ENCODE measurements around the gene SDK1. TPM values are rescaled to one million over a fixed set of nuclear protein-coding genes. Genes with fewer than 3 reads are reported as not detected.

The SDK1 gene
- total RNA-seq, 1 donor from 2014 or later, result 4.3 TPM

DNA sequence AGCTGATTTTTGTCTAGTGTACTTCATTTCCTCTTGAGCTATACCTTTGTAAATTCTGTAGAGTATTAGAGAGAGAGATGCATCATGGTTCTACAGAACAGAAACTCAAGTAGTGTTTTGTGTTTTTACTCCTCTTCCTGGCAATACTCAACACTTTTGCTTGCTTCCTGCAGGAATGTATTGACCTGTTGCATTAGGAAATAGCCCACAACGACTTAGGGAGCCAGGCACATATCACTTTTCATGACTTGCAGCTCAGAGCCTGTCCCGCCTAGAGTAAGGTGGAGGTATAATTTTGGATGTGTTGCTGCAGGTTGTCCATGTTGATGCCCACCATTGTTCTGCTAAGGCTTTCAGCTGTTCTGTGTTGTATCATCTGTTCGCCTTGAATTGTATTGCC lies 216.3 kb downstream of the SDK1 start:
- TF ChIP-seq, protein P1, sequence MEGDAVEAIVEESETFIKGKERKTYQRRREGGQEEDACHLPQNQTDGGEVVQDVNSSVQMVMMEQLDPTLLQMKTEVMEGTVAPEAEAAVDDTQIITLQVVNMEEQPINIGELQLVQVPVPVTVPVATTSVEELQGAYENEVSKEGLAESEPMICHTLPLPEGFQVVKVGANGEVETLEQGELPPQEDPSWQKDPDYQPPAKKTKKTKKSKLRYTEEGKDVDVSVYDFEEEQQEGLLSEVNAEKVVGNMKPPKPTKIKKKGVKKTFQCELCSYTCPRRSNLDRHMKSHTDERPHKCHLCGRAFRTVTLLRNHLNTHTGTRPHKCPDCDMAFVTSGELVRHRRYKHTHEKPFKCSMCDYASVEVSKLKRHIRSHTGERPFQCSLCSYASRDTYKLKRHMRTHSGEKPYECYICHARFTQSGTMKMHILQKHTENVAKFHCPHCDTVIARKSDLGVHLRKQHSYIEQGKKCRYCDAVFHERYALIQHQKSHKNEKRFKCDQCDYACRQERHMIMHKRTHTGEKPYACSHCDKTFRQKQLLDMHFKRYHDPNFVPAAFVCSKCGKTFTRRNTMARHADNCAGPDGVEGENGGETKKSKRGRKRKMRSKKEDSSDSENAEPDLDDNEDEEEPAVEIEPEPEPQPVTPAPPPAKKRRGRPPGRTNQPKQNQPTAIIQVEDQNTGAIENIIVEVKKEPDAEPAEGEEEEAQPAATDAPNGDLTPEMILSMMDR (IDR thresholded peaks at IDR 0.05; ENCODE audit: unreplicated experiment), result no peak
- H3K27ac Mint-ChIP-seq (ENCODE audit: unreplicated experiment), result no peak overlapping the region
- no peaks in the 10 kb centered on the region for H3K36me3 Mint-ChIP-seq (ENCODE audit: low read depth, unreplicated experiment)
- H3K9me3 Mint-ChIP-seq (ENCODE audit: unreplicated experiment), result no peaks in the 10 kb centered on the region
- peaks cover 5% of the 10 kb centered on the region for H3K4me1 Mint-ChIP-seq (ENCODE audit: unreplicated experiment)
- no peak overlapping the region for H3K4me3 Mint-ChIP-seq (ENCODE audit: unreplicated experiment)
- no peak for DNase-seq (ENCODE audit: low spot score)
- H3K27me3 Mint-ChIP-seq (ENCODE audit: unreplicated experiment), result no peaks in the 10 kb centered on the region

DNA sequence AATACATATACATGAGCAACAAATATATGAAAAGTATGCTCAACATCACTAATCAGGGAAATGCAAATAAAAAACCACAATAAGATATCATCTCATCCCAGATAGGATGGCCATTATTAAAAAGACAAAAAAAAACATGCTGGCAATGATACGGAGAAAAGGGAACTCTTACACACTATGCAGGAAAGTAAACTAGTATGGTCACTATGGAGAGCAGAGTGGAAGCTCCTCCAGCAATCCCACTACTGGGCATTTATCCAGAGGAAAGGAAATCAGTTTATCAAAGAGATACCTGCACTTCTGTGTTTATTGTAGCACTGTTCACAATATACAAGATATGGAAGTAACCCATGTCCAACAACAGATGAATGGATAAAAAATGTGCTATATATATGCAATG lies 217.5 kb downstream of the SDK1 start:
- Mint-ChIP-seq H3K4me3 (ENCODE audit: unreplicated experiment) (no peak overlapping the region), H3K9me3 (ENCODE audit: unreplicated experiment) (no peaks in the 10 kb centered on the region), H3K27ac (ENCODE audit: unreplicated experiment) (no peak overlapping the region), H3K4me1 (ENCODE audit: unreplicated experiment) (peaks cover 5% of the 10 kb centered on the region), H3K36me3 (ENCODE audit: low read depth, unreplicated experiment) (no peaks in the 10 kb centered on the region), H3K27me3 (ENCODE audit: unreplicated experiment) (no peaks in the 10 kb centered on the region)
- DNase-seq (ENCODE audit: low spot score), result no peak
- TF ChIP-seq, protein P1 (IDR thresholded peaks at IDR 0.05; ENCODE audit: unreplicated experiment), result no peak

DNA sequence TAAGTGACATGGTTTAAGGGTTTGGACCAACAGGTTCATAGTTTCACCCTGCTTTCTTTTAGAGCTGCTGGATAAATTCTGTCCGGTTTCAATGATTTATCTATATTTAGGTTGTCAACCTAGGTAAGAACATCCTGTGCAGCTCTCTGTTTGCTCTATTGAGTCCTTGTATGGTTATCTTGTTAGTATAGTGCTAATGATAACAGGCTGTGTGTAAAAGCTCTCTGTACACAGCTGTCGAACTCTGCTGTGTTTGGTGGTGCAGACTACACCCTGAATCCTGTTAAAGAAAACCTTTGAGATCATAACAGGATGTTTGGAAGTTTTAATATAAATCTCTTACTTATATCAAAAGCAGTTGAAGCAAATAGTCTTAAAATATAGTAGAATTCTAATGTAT lies 219.2 kb downstream of the SDK1 start:
- peaks cover 5% of the 10 kb centered on the region for H3K4me1 Mint-ChIP-seq (ENCODE audit: unreplicated experiment)
- TF ChIP-seq, protein P1 (IDR thresholded peaks at IDR 0.05; ENCODE audit: unreplicated experiment), result no peak
- no peak overlapping the region for H3K4me3 Mint-ChIP-seq (ENCODE audit: unreplicated experiment)
- no peak for DNase-seq (ENCODE audit: low spot score)
- H3K9me3 Mint-ChIP-seq (ENCODE audit: unreplicated experiment), result no peaks in the 10 kb centered on the region
- no peaks in the 10 kb centered on the region for H3K27me3 Mint-ChIP-seq (ENCODE audit: unreplicated experiment)
- no peaks in the 10 kb centered on the region for H3K36me3 Mint-ChIP-seq (ENCODE audit: low read depth, unreplicated experiment)
- H3K27ac Mint-ChIP-seq (ENCODE audit: unreplicated experiment), result no peak overlapping the region

DNA sequence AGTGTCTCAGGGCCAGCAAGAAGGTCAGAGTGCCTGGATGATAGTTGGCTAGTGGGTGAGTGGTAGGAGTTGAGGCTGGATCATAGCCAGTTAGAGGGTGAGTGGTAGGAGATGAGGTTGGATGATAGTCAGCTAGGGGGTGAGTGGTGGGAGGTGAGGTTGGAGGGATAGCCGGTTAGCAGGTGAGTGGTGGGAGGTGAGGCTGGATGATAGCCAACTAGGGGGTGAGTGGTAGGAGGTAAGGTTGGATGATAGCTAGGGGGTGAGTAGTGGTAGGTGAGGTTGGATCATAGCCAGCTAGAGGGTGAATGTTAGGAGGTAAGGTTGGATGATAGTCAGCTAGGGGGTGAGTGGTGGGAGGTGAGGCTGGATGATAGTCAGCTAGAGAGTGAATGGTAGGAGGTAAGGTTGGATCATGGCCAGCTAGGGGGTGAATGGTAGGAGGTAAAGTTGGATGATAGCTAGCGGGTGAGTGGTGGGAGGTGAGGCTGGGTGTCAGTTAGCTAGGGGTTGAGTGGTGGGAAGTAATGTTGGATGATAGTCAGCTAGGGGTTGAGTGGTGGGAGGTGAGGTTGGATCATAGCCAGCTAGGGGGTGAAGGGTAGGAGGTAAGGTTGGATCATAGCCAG lies 226.6 kb downstream of the SDK1 start:
- TF ChIP-seq, protein P1 (IDR thresholded peaks at IDR 0.05; ENCODE audit: unreplicated experiment), result no peak
- no peaks in the 10 kb centered on the region for H3K36me3 Mint-ChIP-seq (ENCODE audit: low read depth, unreplicated experiment)
- no peaks in the 10 kb centered on the region for H3K4me1 Mint-ChIP-seq (ENCODE audit: unreplicated experiment)
- no peaks in the 10 kb centered on the region for H3K9me3 Mint-ChIP-seq (ENCODE audit: unreplicated experiment)
- DNase-seq (ENCODE audit: low spot score), result no peak
- no peaks in the 10 kb centered on the region for H3K27me3 Mint-ChIP-seq (ENCODE audit: unreplicated experiment)
- no peak overlapping the region for H3K27ac Mint-ChIP-seq (ENCODE audit: unreplicated experiment)
- no peak overlapping the region for H3K4me3 Mint-ChIP-seq (ENCODE audit: unreplicated experiment)

DNA sequence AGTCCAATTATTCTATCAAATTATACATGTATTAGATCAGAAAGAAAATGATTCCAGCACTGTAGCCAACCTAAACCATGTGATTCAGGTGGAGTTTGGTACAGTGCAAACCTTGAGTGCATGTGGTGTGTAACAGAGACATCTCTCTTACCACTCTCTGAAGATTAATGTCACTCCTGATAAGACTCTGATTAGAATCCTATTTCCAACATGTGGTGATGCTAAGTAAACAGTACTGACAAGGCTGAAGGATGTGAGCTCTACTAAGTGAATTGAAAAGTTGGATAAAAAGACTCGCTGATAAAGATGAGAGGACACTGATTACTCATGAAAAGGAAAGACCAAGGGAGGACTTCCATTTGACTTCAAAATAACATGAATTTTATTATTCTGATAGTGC lies 232.0 kb downstream of the SDK1 start:
- Mint-ChIP-seq H3K4me1 (ENCODE audit: unreplicated experiment) (peaks cover 4% of the 10 kb centered on the region), H3K27ac (ENCODE audit: unreplicated experiment) (no peak overlapping the region), H3K36me3 (ENCODE audit: low read depth, unreplicated experiment) (no peaks in the 10 kb centered on the region), H3K27me3 (ENCODE audit: unreplicated experiment) (no peaks in the 10 kb centered on the region), H3K4me3 (ENCODE audit: unreplicated experiment) (no peak overlapping the region), H3K9me3 (ENCODE audit: unreplicated experiment) (no peaks in the 10 kb centered on the region)
- no peak for DNase-seq (ENCODE audit: low spot score)
- TF ChIP-seq, protein P1 (IDR thresholded peaks at IDR 0.05; ENCODE audit: unreplicated experiment), result no peak

All from endothelial cell (in vitro differentiated cells).